HL-60/S4 treated with phorbol 12-myristate 13-acetate at 8.2 ng/mL for 4 days and 3 days (cell line): ENCODE measurements around the gene CMTM6.

Experiments used
- in situ Hi-C: fragments of 300-500 bp; cut with MboI; formaldehyde crosslinking; loops from 2 replicates; pipeline ENCODE4 v1.15.0; 2022; ENCODE audit warnings: low sequenced_read_pairs

Gene CMTM6

GRCh38 chr3:32502118-32502945 lies at the start of gene CMTM6:
CMTM6 (minus strand) TSS chr3:32502852; CDS start chr3:32502745, 107 bp downstream.
- in situ Hi-C loops, result loop anchor here (25.0 kb wide), 1 partner anchor 160 kb away; no protein-coding TSS in a partner anchor

DNA sequence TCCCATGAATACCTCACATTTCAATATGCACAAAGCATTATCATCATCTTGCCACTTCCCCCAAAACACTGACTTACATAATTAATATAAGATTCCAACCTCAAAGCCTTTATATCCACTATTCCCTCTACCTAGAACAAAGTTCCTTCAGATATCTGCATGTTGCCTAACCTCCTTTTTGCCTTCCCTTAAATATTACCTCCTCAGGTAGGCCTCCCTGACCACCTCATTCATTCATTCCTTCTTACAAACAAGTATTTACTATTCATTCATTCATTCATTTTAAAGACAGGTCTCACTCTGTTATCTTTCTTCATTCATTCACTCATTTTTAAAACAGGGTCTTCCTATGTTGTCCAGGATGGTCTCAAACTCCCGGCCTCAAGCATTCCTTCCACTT lies 49.4 kb upstream of the CMTM6 start:
- in situ Hi-C loops, result no loop called here

DNA sequence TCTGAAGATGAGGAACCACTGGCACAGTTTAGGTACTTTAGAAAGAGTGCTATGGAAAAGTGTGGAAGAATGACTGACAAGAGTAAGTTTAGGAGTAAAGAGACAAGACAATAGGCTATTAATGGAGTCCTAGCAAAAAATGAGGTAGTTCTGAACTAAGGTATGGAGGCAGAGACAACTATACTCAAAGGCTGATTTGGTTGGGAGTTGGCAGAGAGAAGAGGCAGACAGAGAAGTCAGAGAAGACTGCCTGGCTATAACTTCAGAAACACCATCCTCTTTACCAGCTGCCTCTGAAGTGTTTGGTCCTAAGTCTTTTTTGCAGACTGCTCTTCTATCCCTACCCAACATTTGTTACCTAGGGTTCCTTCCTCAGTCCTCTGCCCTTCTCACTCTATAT lies 48.8 kb upstream of the CMTM6 start:
- in situ Hi-C loops, result no loop called here

DNA sequence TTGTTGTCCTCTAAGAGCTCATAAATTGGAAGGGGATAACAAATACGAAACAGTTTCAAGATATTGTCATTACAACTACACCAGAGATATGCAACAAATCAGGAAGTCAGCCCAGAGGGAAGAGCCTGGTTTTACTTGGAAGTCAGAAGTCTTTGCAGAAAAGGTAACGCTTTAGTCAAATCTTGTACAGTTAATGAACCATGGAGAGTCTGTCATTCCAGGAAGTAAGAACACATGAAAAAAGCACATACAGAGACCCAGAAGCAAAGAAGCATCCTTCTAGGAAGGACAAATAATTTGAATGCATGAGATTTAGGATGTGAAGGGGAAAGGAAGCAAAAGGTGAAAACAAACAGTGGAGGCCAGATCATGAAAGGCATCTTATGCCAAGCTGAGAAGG lies 48.4 kb upstream of the CMTM6 start:
- in situ Hi-C loops, result no loop called here

GRCh38 chr3:32545305-32545704 lies 42.7 kb upstream of the CMTM6 start:
- in situ Hi-C loops, result no loop called here

DNA sequence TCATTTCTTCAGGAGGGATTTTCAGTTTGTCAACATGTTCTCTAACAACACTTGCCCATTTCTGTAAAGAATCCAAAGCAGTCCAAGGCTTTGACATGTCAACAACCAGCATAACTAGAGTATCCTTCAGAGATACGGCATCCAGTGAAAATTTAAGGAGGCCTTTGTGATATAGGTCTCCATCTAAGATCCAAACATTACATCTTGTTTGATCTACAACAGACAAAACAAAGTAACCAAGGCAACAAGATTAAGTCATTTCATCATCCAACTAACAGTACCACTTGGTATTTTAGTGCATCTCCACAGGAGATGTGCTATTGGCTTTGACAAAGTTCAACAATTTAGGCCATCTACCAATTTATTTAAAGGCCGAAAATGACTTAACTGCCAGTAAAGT lies 42.2 kb upstream of the CMTM6 start:
- in situ Hi-C loops, result no loop called here

DNA sequence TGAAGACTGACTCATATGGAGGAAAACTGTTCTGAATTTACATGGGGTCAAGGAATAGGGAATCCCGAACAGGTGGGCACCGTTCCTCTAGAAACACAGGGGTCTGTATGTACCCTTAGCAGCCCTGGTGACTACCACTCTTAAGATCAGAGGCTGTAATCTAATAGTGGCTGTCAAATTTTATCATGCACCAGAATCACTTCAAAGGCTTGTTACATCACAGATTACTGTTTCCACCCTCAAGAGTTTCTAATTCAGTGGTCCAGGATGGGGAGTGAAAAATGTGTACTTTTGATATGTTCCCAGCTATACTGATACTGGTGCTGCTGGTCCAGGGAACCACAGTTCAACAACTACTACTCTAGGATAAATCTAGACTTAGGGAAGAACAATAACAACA lies 40.2 kb upstream of the CMTM6 start:
- in situ Hi-C loops, result no loop called here

- in situ Hi-C loops, result no loop called here
Observed at GRCh38 chr3:32540899-32541298, 38.2 kb upstream of the CMTM6 start.

- in situ Hi-C loops, result no loop called here
Observed at GRCh38 chr3:32532434-32532833, 29.8 kb upstream of the CMTM6 start.

DNA sequence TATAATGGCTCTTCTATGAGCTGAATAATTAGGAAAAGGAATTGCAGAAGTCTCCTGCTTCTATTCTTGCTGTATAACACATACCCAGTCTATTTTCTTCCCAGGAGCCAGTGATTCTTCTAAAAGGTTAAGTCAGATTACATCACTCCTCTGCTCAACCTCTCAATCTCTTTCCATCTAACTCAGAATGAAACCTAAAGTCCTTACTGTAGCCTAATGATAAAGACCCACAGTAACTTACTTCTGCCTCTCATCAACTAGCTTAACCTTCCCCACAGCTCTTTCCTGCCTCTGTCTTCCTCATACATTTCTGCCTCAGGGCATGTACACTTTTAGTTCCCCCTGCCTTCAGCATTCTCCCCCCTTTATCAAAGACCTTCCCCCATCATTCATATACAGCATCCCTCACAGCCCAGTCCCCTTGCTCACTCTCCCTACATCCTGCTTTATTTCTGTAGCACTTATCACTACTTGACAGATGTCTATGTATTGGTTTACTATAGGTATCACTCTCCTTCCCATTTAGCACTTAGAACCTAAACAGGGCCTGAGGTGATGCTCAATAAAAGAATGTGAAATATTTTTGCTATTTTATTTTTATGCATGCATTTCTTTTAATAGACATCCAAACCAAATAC lies 28.5 kb upstream of the CMTM6 start:
- in situ Hi-C loops, result no loop called here

DNA sequence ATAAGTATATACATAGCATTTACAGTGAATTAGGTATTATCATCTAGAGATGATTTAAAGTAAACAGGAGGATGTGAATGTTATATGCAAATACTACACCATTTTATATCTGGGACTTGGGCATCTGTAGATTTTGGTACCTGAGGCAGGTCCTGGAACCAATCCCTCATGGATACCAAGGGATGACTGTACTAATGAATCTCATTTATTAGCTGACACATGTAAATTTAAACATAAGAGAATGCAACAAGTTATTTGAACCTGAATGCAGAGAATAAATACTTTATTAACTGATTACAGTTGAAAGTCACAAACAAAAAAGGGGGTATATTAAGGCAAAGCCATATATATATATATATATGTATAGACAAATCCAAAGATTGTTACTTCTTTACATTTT lies 23.1 kb upstream of the CMTM6 start:
- in situ Hi-C loops, result no loop called here

- in situ Hi-C loops, result loop anchor here (25.0 kb wide), 1 partner anchor 140 kb away; no protein-coding TSS in a partner anchor
Observed at GRCh38 chr3:32522682-32523081, 20.0 kb upstream of the CMTM6 start.

GRCh38 chr3:32518921-32519320 lies 16.3 kb upstream of the CMTM6 start:
- in situ Hi-C loops, result loop anchor here (25.0 kb wide), 1 partner anchor 143 kb away; no protein-coding TSS in a partner anchor

DNA sequence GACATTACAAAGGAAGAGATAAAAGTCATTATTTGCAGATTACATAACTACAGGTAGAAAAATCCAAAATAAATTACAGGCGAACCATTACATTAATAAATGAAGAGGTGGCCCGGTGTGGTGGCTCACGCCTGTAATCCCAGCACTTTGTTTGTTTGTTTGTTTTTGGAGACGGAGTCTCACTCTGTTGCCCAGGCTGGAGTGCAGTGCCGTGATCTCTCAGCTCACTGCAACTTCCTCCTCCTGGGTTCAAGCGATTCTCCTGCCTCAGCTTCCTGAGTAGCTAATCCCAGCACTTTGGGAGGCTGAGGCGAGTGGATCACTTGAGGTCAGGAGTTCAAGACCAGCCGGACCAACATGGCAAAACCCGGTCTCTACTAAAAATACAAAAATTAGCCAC lies 14.1 kb upstream of the CMTM6 start:
- in situ Hi-C loops, result loop anchor here (25.0 kb wide), 1 partner anchor 146 kb away; no protein-coding TSS in a partner anchor

DNA sequence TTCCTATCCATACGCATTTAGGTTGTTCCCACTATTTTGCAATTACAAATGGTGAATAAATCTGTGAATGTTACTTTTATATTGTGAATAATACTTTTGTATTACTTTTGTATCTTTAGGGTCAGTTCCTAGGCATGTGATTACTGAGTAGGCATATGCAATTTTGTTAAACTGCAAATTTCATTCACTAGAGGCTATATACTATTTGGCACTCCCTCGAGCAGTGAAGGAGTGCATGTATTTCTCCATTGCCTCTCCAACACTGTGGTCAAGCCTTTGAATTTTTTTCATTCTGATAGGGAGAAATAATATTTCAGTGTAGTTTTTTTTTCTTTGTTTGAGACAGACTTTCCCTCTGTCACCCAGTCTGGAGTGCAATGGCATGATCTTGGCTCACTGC lies 8.4 kb upstream of the CMTM6 start:
- in situ Hi-C loops, result loop anchor here (25.0 kb wide), 1 partner anchor 151 kb away; no protein-coding TSS in a partner anchor

- in situ Hi-C loops, result loop anchor here (25.0 kb wide), 1 partner anchor 152 kb away; no protein-coding TSS in a partner anchor
Observed at GRCh38 chr3:32510075-32510724, 7.5 kb upstream of the CMTM6 start.

- in situ Hi-C loops, result loop anchor here (25.0 kb wide), 1 partner anchor 154 kb away; no protein-coding TSS in a partner anchor
Observed at GRCh38 chr3:32508711-32509110, 6.1 kb upstream of the CMTM6 start.

DNA sequence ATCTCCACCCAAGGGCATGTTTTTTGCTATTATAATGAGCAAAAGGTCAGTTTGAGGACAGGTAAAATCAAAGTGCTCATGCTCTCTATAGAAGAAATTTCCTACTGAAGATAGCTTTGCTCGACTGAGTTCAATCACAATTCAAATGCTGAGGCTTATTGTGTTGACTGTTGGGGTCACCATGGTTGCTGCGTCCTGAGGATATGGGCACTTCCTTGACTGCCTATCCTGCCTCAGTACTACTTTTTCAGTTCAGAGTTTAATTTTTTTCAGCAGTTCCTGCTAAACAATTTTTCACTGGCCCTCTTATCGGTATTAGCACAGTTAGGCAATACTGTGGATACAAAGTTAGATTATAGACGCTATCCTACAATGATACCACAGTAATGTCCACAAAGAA lies 3.8 kb upstream of the CMTM6 start:
- in situ Hi-C loops, result loop anchor here (25.0 kb wide), 1 partner anchor 156 kb away; no protein-coding TSS in a partner anchor

GRCh38 chr3:32502946-32503286 lies 264 bp upstream of the CMTM6 start:
- in situ Hi-C loops, result loop anchor here (25.0 kb wide), 1 partner anchor 159 kb away; no protein-coding TSS in a partner anchor

DNA sequence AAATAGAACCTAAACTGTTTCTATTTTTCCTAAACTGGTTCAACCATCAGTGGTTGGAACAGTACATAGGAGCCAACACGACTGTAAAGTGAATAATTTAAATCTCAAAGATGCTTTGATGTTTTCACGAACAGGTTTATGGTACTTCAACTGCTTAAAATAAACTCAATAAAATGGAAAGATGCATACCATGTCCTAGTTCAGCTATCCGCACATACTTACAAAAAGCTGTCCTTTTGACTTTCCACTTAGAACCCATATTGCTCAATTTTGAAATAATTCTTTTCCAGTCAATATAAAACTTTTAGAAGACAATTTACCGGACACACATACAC lies 902 bp downstream of the CMTM6 start:
- in situ Hi-C loops, result loop anchor here (25.0 kb wide), 1 partner anchor 161 kb away; no protein-coding TSS in a partner anchor
